ENCODE data around the gene CCS.

Gene CCS

DNA sequence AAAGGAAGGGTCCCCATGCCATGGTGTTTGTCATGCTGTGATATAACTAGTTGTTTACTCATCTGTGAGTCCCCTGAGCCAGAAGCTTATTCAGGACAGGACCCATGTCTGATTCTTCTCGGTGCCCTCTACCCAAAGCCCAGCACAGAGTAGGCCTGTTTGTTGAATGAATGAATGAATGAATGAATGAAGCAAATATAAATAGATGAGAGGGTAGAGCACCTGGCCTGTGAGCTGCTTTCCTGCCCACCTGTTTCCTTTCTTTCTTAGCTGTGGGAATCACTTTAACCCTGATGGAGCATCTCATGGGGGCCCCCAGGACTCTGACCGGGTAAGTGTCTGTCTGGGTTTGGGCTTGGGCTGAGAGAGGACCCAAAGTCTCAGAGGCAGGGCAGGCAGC is 7.2 kb downstream of the CCS start:
- TF ChIP-seq REST (IDR thresholded peaks at IDR 0.05; ENCODE audit: low read depth) (no peak), EGR1 (IDR thresholded peaks at IDR 0.05) (no peak), TCF12 (IDR thresholded peaks at IDR 0.05; ENCODE audit: low read depth) (no peak), CREB1 (IDR thresholded peaks at IDR 0.05; ENCODE audit: low read depth) (no peak), EP300 (IDR thresholded peaks at IDR 0.05; ENCODE audit: borderline replicate concordance) (no peak)

GRCh38 chr11:66600631-66601233 is 7.7 kb downstream of the CCS start:
- no peak for TF ChIP-seq REST (IDR thresholded peaks at IDR 0.05; ENCODE audit: low read depth)
- TF ChIP-seq USF1 (IDR thresholded peaks at IDR 0.05): no peak
- no peak for TF ChIP-seq RAD21 (IDR thresholded peaks at IDR 0.05; ENCODE audit: low read depth)
- TF ChIP-seq FOXM1 (IDR thresholded peaks at IDR 0.05; ENCODE audit: borderline replicate concordance, low read depth): no peak
- TF ChIP-seq TEAD4 (IDR thresholded peaks at IDR 0.05): no peak
- TF ChIP-seq CEBPB (IDR thresholded peaks at IDR 0.05): no peak
- TF ChIP-seq TCF12 (IDR thresholded peaks at IDR 0.05; ENCODE audit: low read depth): no peak
- no peak for TF ChIP-seq EP300 (IDR thresholded peaks at IDR 0.05; ENCODE audit: borderline replicate concordance)
- TF ChIP-seq NFIC (IDR thresholded peaks at IDR 0.05): no peak
- TF ChIP-seq EGR1 (IDR thresholded peaks at IDR 0.05): no peak
- no peak for TF ChIP-seq CREB1 (IDR thresholded peaks at IDR 0.05; ENCODE audit: low read depth)
- TF ChIP-seq, protein P1, sequence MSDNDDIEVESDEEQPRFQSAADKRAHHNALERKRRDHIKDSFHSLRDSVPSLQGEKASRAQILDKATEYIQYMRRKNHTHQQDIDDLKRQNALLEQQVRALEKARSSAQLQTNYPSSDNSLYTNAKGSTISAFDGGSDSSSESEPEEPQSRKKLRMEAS (IDR thresholded peaks at IDR 0.05): no peak
- TF ChIP-seq ZBTB7A (IDR thresholded peaks at IDR 0.05; ENCODE audit: low read depth): no peak
- TF ChIP-seq TAF1 (IDR thresholded peaks at IDR 0.05; ENCODE audit: low read depth): no peak
- TF ChIP-seq YY1 (IDR thresholded peaks at IDR 0.05; ENCODE audit: low read depth): no peak

DNA sequence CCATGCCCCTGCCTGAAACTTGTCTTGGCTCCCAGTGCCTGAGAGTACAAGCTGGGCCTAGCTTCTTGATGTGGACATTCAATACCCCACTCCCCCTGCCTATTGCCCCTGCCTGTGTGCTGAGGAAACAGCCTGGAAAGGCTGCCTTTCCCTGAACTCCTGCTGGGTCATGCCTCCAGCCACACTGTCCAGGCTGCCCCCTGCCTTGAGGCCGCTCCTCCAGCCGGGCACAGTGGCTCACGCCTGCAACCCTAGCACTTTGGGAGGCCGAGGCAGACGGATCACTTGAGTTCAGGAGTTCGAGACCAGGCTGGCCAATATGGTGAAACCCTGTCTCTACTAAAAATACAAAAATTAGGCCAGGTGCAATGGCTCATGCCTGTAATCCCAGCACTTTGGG is 10.1 kb downstream of the CCS start:
- TF ChIP-seq TEAD4 (IDR thresholded peaks at IDR 0.05): no peak
- TF ChIP-seq YY1 (IDR thresholded peaks at IDR 0.05; ENCODE audit: low read depth): no peak

DNA sequence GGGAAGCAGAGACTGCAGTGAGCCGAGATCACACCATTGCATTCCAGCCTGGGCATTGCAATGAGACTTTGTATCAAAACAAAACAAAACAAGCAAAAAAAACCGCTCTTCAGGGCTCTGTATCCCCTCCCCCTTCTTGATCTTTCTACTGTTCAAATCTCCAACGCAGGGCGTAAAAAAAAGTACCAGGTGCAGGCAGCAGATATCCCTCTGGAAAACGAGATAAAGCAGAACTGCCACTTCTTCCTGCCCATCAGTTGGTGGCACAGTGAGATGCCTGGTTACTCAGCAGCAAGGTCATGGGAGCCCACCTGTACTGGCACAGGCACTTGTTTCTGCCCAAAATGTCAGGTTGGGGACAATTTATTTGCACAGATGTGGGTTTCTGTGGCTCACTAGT is 11.2 kb downstream of the CCS start:
- TF ChIP-seq YY1 (IDR thresholded peaks at IDR 0.05; ENCODE audit: low read depth) (no peak), TAF1 (IDR thresholded peaks at IDR 0.05; ENCODE audit: low read depth) (no peak), REST (IDR thresholded peaks at IDR 0.05; ENCODE audit: low read depth) (no peak), CEBPB (IDR thresholded peaks at IDR 0.05) (no peak)

GRCh38 chr11:66607126-66607834 is 14.3 kb downstream of the CCS start:
- TF ChIP-seq TAF1 (IDR thresholded peaks at IDR 0.05; ENCODE audit: low read depth): no peak
- TF ChIP-seq, protein P1 (IDR thresholded peaks at IDR 0.05): 0 out of 2 replicates have a peak, but pooled peaks have one; percentile 9
- TF ChIP-seq FOXM1 (IDR thresholded peaks at IDR 0.05; ENCODE audit: borderline replicate concordance, low read depth): no peak
- TF ChIP-seq REST (IDR thresholded peaks at IDR 0.05; ENCODE audit: low read depth): no peak
- TF ChIP-seq ZBTB7A (IDR thresholded peaks at IDR 0.05; ENCODE audit: low read depth): no peak
- no peak for TF ChIP-seq USF1 (IDR thresholded peaks at IDR 0.05)
- TF ChIP-seq CREB1 (IDR thresholded peaks at IDR 0.05; ENCODE audit: low read depth): no peak
- TF ChIP-seq CEBPB (IDR thresholded peaks at IDR 0.05): peak; percentile 37; the same call in 1 of the 2 replicates
- TF ChIP-seq RAD21 (IDR thresholded peaks at IDR 0.05; ENCODE audit: low read depth): no peak
- TF ChIP-seq EP300 (IDR thresholded peaks at IDR 0.05; ENCODE audit: borderline replicate concordance): no peak
- TF ChIP-seq NFIC (IDR thresholded peaks at IDR 0.05): 0 out of 2 replicates have a peak, but pooled peaks have one; percentile 6
- no peak for TF ChIP-seq TEAD4 (IDR thresholded peaks at IDR 0.05)
- TF ChIP-seq YY1 (IDR thresholded peaks at IDR 0.05; ENCODE audit: low read depth): no peak
- TF ChIP-seq EGR1 (IDR thresholded peaks at IDR 0.05): no peak
- TF ChIP-seq TCF12 (IDR thresholded peaks at IDR 0.05; ENCODE audit: low read depth): no peak
